H9 (cell line): ENCODE results near the gene WIZ. TPM values are rescaled to one million over a fixed set of nuclear protein-coding genes. Genes with fewer than 3 reads are reported as not detected.

Experiments
- DNase-seq: peaks from one replicate; pipeline ENCODE4 v3.0.0-alpha.2; 2017
- H2AFZ ChIP-seq: one replicate; pipeline ENCODE4 v1.6.1; 2013; ENCODE audit warnings: mild to moderate bottlenecking, low read length, control low read depth, moderate library complexity
- H2AK5ac ChIP-seq: 2 replicates; pipeline ENCODE4 v1.6.1; 2013; ENCODE audit warnings: low read length, control low read depth, mixed read lengths; ENCODE audit not compliant: insufficient read length
- H2BK120ac ChIP-seq: one replicate; pipeline ENCODE4 v1.6.1; 2013; ENCODE audit warnings: low read depth, mild to moderate bottlenecking, low read length, control low read depth, inconsistent platforms; ENCODE audit not compliant: poor library complexity, severe bottlenecking
- H2BK12ac ChIP-seq: 2 replicates; pipeline ENCODE4 v1.6.1; 2013; ENCODE audit warnings: low read length, control low read depth, mixed read lengths, low read depth; ENCODE audit not compliant: insufficient read length
- H2BK15ac ChIP-seq: 2 replicates; pipeline ENCODE4 v1.6.1; 2013; ENCODE audit warnings: low read depth, low read length, control low read depth
- H2BK20ac ChIP-seq: one replicate; pipeline ENCODE4 v1.6.1; 2013; ENCODE audit warnings: low read depth, mild to moderate bottlenecking, low read length, control low read depth, inconsistent platforms; ENCODE audit not compliant: poor library complexity, severe bottlenecking
- H2BK5ac ChIP-seq: 2 replicates; pipeline ENCODE4 v1.6.1; 2013; ENCODE audit warnings: low read length, control low read depth, mixed read lengths; ENCODE audit not compliant: insufficient read length
- H3K14ac ChIP-seq: 2 replicates; pipeline ENCODE4 v1.6.1; 2013; ENCODE audit warnings: low read length, control low read depth; ENCODE audit not compliant: insufficient read depth
- H3K18ac ChIP-seq: 2 replicates; pipeline ENCODE4 v1.6.1; 2013; ENCODE audit warnings: low read depth, mild to moderate bottlenecking, mixed read lengths, low read length, control low read depth; ENCODE audit not compliant: insufficient read length
- H3K23ac ChIP-seq: 2 replicates; pipeline ENCODE4 v1.6.1; 2013; ENCODE audit warnings: low read length, control low read depth, mixed read lengths, low read depth; ENCODE audit not compliant: insufficient read length
- H3K23me2 ChIP-seq: 2 replicates; pipeline ENCODE4 v1.6.1; 2013; ENCODE audit warnings: low read depth, mild to moderate bottlenecking, mixed read lengths, low read length, control low read depth; ENCODE audit not compliant: insufficient read length, poor library complexity, severe bottlenecking
- H3K27ac ChIP-seq: 2 replicates; pipeline ENCODE4 v1.5.1; 2013; ENCODE audit warnings: low read length, control low read depth, mixed read lengths, low read depth; ENCODE audit not compliant: insufficient read length
- H3K27me3 ChIP-seq: 2 replicates; pipeline ENCODE4 v1.6.1; 2013; ENCODE audit warnings: low read length, control low read depth, inconsistent platforms; ENCODE audit not compliant: insufficient read depth
- H3K4ac ChIP-seq: 2 replicates; pipeline ENCODE4 v1.6.1; 2013; ENCODE audit warnings: low read depth, mild to moderate bottlenecking, control low read depth, inconsistent platforms, low read length, moderate library complexity
- H3K4me1 ChIP-seq: 2 replicates; pipeline ENCODE4 v1.6.1; 2013; ENCODE audit warnings: low read length, control low read depth, inconsistent platforms; ENCODE audit not compliant: insufficient read depth
- H3K4me2 ChIP-seq: 2 replicates; pipeline ENCODE4 v1.6.1; 2013; ENCODE audit warnings: low read length, control low read depth, mixed read lengths; ENCODE audit not compliant: insufficient read length, insufficient read depth
- H3K56ac ChIP-seq: 2 replicates; pipeline ENCODE4 v1.6.1; 2013; ENCODE audit warnings: low read depth, mild to moderate bottlenecking, mixed read lengths, low read length, control low read depth; ENCODE audit not compliant: insufficient read length
- H3K79me1 ChIP-seq: 2 replicates; pipeline ENCODE4 v1.6.1; 2013; ENCODE audit warnings: low read depth, mild to moderate bottlenecking, moderate library complexity, low read length, control low read depth, inconsistent platforms; ENCODE audit not compliant: insufficient read depth, poor library complexity, severe bottlenecking
- H3K79me2 ChIP-seq: 2 replicates; pipeline ENCODE4 v1.6.1; 2013; ENCODE audit warnings: low read length, control low read depth, inconsistent platforms; ENCODE audit not compliant: insufficient read depth
- H3K9ac ChIP-seq: 2 replicates; pipeline ENCODE4 v1.6.1; 2013; ENCODE audit warnings: low read length, control low read depth, mixed read lengths; ENCODE audit not compliant: insufficient read length; ENCODE audit errors: extremely low read depth
- H3K9me3 ChIP-seq: one replicate; pipeline ENCODE4 v1.6.1; 2013; ENCODE audit warnings: low read depth, low read length, inconsistent platforms; ENCODE audit not compliant: control insufficient read depth
- H3T11ph ChIP-seq: one replicate; pipeline ENCODE4 v1.6.1; 2013; ENCODE audit warnings: mild to moderate bottlenecking, low read length, control low read depth, inconsistent platforms
- H4K20me1 ChIP-seq: one replicate; pipeline ENCODE4 v1.6.1; 2013; ENCODE audit not compliant: control insufficient read depth, insufficient read length, insufficient read depth
- H4K5ac ChIP-seq: 2 replicates; pipeline ENCODE4 v1.6.1; 2013; ENCODE audit warnings: low read depth, mild to moderate bottlenecking, mixed read lengths, low read length, control low read depth; ENCODE audit not compliant: insufficient read length
- H4K8ac ChIP-seq: replicated peaks from 2 replicates; pipeline ENCODE4 v1.6.1; 2013; ENCODE audit warnings: low read length, control low read depth, mixed read lengths, low read depth; ENCODE audit not compliant: insufficient read length
- H4K91ac ChIP-seq: 2 replicates; pipeline ENCODE4 v1.6.1; 2013; ENCODE audit warnings: low read depth, mild to moderate bottlenecking, moderate library complexity, mixed read lengths, low read length, control low read depth; ENCODE audit not compliant: insufficient read length
- H3K27ac Mint-ChIP-seq, 3 experiments: 2 replicates in 2 of 3; 3 replicates in 1 of 3; pipeline ENCODE4 v1.8.0; 2020 to 2021; ENCODE audit warnings: mixed read lengths in 3 of 3, mild to moderate bottlenecking in 1 of 3, moderate library complexity in 1 of 3
- H3K27me3 Mint-ChIP-seq: 2 replicates; pipeline ENCODE4 v1.8.0; 2021; ENCODE audit warnings: low read depth, mild to moderate bottlenecking, moderate library complexity, mixed read lengths
- H3K36me3 Mint-ChIP-seq, 3 experiments: 2 replicates in 2 of 3; 3 replicates in 1 of 3; pipeline ENCODE4 v1.8.0; 2020 to 2021; ENCODE audit warnings: low read depth in 3 of 3, mixed read lengths in 3 of 3; ENCODE audit not compliant: insufficient read depth in 1 of 3
- H3K4me1 Mint-ChIP-seq, 2 experiments: 2 replicates each; pipeline ENCODE4 v1.8.0; 2020; ENCODE audit warnings: mixed read lengths in 2 of 2
- H3K4me3 Mint-ChIP-seq, 2 experiments: 2 replicates in 1 of 2; 3 replicates in 1 of 2; pipeline ENCODE4 v1.8.0; 2020 to 2021; ENCODE audit warnings: mild to moderate bottlenecking in 2 of 2, mixed read lengths in 2 of 2, moderate library complexity in 1 of 2
- H3K9me3 Mint-ChIP-seq, 2 experiments: 2 replicates in 1 of 2; 3 replicates in 1 of 2; pipeline ENCODE4 v1.8.0; 2020; ENCODE audit warnings: mild to moderate bottlenecking in 2 of 2, mixed read lengths in 2 of 2, moderate library complexity in 1 of 2
- WGBS: extraction: QIAGEN DNeasy Blood & Tissue Kit; methylation state at CpG from one replicate; pipeline ENCODE4 v1.1.7; 2013; ENCODE audit warnings: missing lambda C conversion rate, low lambda C conversion rate, mixed read lengths; ENCODE audit not compliant: insufficient read length; ENCODE audit errors: extremely low coverage; 5-methylcytosine and 5-hydroxymethylcytosine counted together
- long read RNA-seq: library from polyadenylated mRNA; unstranded; transcript quantifications from one replicate; pipeline ENCODE4 v2.0.0, GENCODE V29; 2020
- total RNA-seq: library from RNA; stranded (reverse); gene quantifications from 2 replicates; pipeline ENCODE4 v1.2.1, GENCODE V29; 2021
- TF ChIP-seq, protein P1 (sequence below): fragments of 200-600 bp; sonication (generic); conservative IDR thresholded peaks from 3 replicates; pipeline ENCODE4 v1.8.0; 2021; ENCODE audit warnings: antibody characterized with exemption, mild to moderate bottlenecking

The WIZ gene, protein sequence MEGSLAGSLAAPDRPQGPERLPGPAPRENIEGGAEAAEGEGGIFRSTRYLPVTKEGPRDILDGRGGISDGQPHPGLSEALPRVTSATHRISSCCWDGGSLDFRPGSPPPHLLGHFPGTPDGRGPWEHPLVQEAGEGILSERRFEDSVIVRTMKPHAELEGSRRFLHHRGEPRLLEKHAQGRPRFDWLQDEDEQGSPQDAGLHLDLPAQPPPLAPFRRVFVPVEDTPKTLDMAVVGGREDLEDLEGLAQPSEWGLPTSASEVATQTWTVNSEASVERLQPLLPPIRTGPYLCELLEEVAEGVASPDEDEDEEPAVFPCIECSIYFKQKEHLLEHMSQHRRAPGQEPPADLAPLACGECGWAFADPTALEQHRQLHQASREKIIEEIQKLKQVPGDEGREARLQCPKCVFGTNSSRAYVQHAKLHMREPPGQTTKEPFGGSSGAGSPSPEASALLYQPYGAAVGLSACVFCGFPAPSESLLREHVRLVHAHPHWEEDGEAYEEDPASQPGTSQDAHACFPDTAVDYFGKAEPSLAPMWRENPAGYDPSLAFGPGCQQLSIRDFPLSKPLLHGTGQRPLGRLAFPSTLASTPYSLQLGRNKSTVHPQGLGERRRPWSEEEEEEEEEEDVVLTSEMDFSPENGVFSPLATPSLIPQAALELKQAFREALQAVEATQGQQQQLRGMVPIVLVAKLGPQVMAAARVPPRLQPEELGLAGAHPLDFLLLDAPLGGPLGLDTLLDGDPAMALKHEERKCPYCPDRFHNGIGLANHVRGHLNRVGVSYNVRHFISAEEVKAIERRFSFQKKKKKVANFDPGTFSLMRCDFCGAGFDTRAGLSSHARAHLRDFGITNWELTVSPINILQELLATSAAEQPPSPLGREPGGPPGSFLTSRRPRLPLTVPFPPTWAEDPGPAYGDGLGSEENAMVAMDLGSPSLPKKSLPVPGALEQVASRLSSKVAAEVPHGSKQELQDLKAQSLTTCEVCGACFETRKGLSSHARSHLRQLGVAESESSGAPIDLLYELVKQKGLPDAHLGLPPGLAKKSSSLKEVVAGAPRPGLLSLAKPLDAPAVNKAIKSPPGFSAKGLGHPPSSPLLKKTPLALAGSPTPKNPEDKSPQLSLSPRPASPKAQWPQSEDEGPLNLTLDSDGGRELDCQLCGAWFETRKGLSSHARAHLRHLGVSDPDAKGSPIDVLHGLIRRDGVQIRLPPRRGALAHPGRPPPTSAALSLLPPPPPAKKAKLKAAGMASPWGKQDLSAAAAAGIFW (N-terminal part only)
- total RNA-seq, result 33.3 and 33.6 TPM in 2 replicates
- long read RNA-seq, partial matches to known transcripts, result 11 of 11 reads
- long read RNA-seq, other reads (novel, unspliced or antisense), result 0 of 11 reads

DNA sequence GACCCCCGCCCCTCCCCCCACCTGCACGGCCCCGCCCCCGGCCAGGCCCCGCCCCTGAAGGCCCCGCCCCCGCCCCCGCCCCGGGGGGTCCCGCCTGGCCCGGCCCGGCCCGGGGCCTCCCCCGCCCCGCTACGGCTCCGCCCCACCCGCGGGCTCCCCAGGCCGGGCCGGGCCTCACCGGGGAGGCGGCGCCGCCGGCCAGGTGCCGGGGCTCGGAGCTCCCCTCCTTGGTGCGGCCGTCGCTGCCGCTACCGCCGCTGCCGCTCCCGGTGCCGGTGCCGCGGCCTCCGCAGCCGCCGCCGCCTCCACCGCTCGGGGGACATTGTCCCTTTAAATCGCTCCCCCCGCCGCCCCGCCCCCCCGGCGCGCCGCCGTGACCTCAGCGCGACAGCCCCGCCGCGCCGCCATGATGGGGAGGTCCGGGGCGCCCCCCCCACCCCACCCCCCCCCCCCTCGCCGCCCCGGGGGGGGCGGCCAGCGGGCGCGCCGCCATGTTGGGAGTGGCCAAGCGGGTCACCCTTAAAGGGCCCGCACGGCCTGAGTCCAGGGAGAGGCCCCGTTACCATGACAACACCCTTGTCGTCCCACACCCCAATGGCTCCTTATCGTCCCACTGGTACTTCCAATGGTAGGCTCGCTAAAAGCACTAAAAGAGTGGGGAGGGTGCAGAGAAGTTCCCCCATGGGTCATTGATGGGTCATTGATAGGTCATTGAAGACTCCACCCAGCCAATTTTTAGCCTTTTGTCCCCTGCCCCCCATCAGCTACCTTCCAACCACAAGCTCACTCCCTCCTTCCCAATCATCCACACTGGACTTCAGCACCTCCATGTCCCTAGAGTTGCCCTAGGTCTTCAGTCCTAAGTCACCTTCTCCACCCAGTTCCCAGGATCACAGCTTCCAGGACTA is at the start of gene WIZ:
WIZ (minus strand) TSS at position 337 of the 908 bp plus-strand sequence. CDS start 1,649 bp downstream, outside the sequence.
- H4K91ac ChIP-seq, result no peak within 1 kb of the TSS
- peaks cover 20% of the 10 kb centered on the region for H3K23me2 ChIP-seq
- no peak within 1 kb of the TSS for H3T11ph ChIP-seq
- no peaks in the 10 kb centered on the region for H3K9me3 ChIP-seq
- H2AK5ac ChIP-seq, result no peak within 1 kb of the TSS
- H3K27ac Mint-ChIP-seq, result peak within 1 kb of the TSS; percentile 20 to 78 (median 35); a peak in 3 of 7 replicates
- TF ChIP-seq, protein P1, sequence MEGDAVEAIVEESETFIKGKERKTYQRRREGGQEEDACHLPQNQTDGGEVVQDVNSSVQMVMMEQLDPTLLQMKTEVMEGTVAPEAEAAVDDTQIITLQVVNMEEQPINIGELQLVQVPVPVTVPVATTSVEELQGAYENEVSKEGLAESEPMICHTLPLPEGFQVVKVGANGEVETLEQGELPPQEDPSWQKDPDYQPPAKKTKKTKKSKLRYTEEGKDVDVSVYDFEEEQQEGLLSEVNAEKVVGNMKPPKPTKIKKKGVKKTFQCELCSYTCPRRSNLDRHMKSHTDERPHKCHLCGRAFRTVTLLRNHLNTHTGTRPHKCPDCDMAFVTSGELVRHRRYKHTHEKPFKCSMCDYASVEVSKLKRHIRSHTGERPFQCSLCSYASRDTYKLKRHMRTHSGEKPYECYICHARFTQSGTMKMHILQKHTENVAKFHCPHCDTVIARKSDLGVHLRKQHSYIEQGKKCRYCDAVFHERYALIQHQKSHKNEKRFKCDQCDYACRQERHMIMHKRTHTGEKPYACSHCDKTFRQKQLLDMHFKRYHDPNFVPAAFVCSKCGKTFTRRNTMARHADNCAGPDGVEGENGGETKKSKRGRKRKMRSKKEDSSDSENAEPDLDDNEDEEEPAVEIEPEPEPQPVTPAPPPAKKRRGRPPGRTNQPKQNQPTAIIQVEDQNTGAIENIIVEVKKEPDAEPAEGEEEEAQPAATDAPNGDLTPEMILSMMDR, result no peak
- H3K79me2 ChIP-seq, result no peaks in the 10 kb centered on the region
- H3K4me3 Mint-ChIP-seq, result peak within 1 kb of the TSS; percentile 68 to 82
- H3K4ac ChIP-seq, result no peak within 1 kb of the TSS
- 0 out of 2 replicates have a peak within 1 kb of the TSS, but pooled peaks have one; percentile 61 for H2BK15ac ChIP-seq
- H3K14ac ChIP-seq, result peak within 1 kb of the TSS; percentile 81; the same call in 1 of the 2 replicates
- peaks cover 2% of the 10 kb centered on the region; the same call in 1 of the 2 replicates for H3K27me3 ChIP-seq
- H3K27ac ChIP-seq, result no peak within 1 kb of the TSS
- H3K9me3 Mint-ChIP-seq, result peaks cover 0 to 2% of the 10 kb centered on the region in 2 experiments; a peak in 3 of 5 replicates
- peak within 1 kb of the TSS; percentile 36 for H2BK12ac ChIP-seq
- no peak within 1 kb of the TSS for H3K23ac ChIP-seq
- no peaks in the 10 kb centered on the region for H4K20me1 ChIP-seq
- peak within 1 kb of the TSS; percentile 80 for H2AFZ ChIP-seq
- H3K9ac ChIP-seq, result no peak within 1 kb of the TSS
- no peak within 1 kb of the TSS for H2BK20ac ChIP-seq
- DNase-seq, result peak; percentile 75
- no peaks in the 10 kb centered on the region for H3K36me3 Mint-ChIP-seq
- H4K8ac ChIP-seq, result no peak within 1 kb of the TSS
- peak within 1 kb of the TSS; percentile 66 for H3K18ac ChIP-seq
- H3K4me2 ChIP-seq, result peak within 1 kb of the TSS; percentile 73
- no CpG with 5 or more reads among the region's 77 CpGs for WGBS
- H3K4me1 ChIP-seq, result no peaks in the 10 kb centered on the region; the same call in 1 of the 2 replicates
- no peak within 1 kb of the TSS for H3K56ac ChIP-seq
- peaks cover 7 to 19% of the 10 kb centered on the region in 2 experiments for H3K4me1 Mint-ChIP-seq
- H3K79me1 ChIP-seq, result no peaks in the 10 kb centered on the region
- H2BK120ac ChIP-seq, result no peak within 1 kb of the TSS
- H2BK5ac ChIP-seq, result no peak within 1 kb of the TSS
- peaks cover 27% of the 10 kb centered on the region for H3K27me3 Mint-ChIP-seq
- no peak within 1 kb of the TSS for H4K5ac ChIP-seq
